GM18909 (cell line): ENCODE results near the gene EBNA1BP2.
"Not testable (repeated sequence)": the region's sequence is repeated elsewhere in the genome, so short reads cannot be mapped to it uniquely, and the experiment has no call there.

Experiments
- ATAC-seq: cut with Tn5 transposase; IDR thresholded peaks from one replicate; pipeline ENCODE4 v1.9.1; 2021; ENCODE audit warnings: mild to moderate bottlenecking; ENCODE audit not compliant: unreplicated experiment, poor library complexity

EBNA1BP2 gene

GRCh38 chr1:43171876-43172526 is at the start of gene EBNA1BP2, which contains the start of gene CFAP57:
EBNA1BP2 (minus strand) TSS chr1:43172290; CDS start chr1:43172118, 172 bp downstream.
CFAP57 (plus strand) TSS chr1:43172330; CDS start chr1:43172754, 424 bp downstream.
- peak; percentile 90 for ATAC-seq

DNA sequence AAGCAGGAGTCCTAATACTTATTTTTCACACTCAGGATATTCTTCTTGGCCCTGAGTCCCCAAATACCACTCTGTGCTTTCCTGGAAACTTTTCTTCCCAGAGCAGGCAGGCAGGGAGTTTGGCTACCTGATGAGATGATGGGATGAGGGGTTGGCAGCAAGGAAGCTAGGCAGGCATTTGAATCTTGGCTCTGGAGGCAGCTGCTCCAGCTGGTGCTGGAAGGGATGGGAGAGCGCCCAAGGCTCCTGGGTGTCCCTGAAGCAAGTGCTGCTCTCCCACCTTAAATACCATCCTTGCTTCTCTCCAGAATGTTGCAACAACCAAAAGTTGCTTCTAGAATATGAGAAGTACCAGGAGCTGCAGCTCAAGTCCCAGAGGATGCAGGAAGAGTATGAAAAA is 49.7 kb upstream of the EBNA1BP2 start:
- ATAC-seq: no peak

DNA sequence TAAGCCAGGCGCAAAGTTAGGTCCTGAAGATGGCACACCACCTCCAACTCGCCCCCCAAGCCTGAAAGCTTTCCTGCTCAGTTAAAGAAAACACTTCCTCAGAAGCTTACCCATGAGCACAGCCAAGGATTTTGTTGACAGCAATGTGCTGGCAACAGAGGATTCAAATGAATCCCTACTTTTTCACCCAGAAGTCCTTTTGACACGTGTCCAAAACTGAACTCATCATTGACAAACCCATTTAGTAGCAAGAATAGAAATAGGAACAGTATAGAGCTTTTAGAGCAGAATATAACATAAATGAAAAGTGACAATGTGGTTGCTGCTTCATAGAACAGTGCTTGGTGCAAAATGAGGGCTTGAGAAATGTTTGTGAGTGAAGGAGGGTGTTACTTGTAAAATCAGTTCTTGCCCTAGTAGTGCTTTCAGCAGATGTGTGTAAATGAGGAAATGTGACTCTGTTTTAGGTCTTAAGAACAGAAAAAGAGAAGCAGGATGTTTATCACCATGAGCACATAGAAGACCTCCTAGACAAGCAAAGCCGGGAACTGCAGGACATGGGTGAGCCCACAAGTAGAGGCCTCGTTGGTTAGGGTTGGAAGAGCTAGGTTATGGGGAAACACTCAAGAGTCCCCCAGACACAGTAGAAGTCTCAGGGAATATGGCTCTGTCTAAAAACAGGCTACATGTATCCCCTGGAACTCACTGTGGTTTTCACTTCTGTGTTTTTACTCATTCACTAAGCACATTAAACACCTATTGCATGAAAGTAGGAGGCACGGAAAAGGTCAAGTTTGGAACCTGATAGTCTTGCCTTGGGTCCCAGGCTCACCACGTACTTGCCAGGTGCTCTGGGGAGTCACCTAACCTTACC is 49.1 kb upstream of the EBNA1BP2 start:
- peak; percentile 63 for ATAC-seq

GRCh38 chr1:43217747-43218146 is 45.7 kb upstream of the EBNA1BP2 start:
- no peak for ATAC-seq

DNA sequence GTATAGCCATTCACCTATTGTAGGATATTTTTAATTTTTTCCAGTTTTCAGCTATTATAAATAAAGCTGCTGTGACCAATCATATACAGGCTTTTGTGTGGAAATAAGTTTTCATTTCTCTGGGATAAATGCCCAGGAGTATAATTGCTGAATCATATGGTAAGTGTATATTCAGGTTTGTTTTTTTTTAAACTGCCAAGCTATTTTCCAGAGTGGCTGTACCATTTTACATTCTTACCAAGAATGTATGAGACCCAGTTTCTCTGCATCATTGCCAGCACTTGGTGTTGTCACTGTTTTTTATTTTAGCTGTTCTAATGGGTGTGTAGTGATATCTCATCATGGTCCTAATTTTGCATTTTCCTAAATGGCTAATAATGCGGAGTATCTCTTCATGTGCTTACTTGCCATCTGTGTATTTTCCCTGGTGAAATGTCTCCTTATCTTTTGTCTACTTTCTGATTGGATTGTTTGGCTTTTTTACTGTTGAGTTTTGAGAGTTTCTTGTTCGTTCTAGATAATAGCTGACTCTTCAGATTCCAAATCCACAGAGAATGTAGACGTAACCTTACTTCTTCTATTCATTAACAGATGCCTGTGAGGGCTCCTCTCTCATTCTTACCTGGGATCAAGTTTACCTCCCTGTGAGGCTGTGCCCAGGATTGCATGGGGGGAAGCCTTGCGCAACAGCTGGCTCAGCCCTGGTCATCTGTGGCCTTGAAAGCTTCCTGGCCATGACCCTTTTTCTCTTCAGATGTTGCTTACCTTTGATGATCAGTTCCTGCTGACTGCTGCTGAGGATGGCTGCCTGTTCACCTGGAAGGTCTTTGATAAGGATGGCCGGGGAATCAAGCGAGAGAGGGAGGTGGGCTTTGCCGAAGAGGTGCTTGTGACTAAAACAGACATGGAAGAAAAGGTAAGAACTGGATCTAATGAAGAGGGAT is 42.7 kb upstream of the EBNA1BP2 start:
- ATAC-seq: no peak

GRCh38 chr1:43208277-43208676 is 36.2 kb upstream of the EBNA1BP2 start:
- not testable (repeated sequence) for ATAC-seq

GRCh38 chr1:43207229-43207853 is 35.3 kb upstream of the EBNA1BP2 start:
- no peak for ATAC-seq

DNA sequence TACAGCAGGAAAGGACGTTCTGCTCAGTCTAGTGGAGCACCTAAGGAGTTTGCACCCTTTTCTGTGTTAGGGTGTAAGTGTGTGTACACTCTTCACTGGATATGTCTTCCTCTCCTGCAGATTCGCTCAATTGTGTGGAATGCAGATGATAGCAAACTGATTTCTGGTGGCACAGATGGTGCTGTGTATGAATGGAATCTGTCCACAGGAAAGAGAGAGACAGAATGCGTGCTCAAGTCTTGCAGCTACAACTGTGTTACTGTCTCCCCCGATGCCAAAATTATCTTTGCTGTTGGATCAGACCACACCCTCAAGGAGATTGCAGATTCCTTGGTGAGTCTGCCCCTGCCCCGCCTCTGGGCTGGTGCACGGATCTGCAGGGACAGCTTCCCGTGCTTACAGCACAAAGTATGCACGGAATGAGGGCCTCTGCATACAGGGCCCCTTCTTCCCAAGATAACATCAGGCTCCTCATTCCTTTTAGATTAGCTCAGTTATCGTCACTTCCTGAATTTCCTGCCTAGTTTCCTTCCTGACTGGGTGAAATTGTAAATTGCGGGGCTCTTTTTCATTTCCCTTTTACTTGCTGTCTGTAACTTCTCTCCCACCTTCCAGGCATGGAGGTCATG is 34.6 kb upstream of the EBNA1BP2 start:
- no peak for ATAC-seq

DNA sequence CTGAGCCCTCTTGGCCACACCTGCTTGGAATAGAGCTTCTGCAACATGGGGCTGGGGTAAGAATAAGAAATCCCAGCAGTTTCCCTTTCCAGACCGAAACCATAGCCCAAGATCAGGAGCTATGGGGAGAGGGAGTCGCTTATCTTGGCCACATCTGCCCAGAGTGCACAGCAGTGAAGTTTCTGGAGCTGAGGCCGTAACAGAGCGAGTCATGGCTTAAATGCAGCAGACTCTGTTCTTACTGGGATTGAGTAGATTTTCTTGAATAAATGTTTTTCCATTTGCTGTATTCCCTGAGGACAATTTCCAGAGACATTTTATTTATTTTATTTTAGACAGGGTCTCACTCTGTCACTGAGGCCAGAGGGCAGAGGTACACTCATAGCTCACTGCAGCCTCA is 33.6 kb upstream of the EBNA1BP2 start:
- ATAC-seq: no peak

DNA sequence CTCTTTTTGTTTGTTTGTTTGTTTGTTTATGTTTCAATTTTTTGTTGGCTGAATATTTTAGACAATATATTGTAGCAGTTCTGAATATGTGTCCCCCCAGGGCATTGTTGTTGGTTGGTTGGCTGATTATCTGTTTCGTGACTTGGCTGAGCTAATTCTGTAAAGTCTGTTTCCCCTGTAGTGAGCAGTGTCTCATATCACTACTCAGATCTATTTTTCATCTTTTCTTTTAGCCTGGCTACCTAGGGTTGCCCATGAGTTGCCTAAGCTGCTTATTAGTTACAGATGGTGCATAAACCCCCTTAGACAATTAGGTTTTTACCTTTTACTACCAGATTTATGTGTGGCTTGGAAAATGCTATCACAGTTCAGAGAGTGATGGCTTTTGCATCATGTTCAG is 32.3 kb upstream of the EBNA1BP2 start:
- no peak for ATAC-seq

DNA sequence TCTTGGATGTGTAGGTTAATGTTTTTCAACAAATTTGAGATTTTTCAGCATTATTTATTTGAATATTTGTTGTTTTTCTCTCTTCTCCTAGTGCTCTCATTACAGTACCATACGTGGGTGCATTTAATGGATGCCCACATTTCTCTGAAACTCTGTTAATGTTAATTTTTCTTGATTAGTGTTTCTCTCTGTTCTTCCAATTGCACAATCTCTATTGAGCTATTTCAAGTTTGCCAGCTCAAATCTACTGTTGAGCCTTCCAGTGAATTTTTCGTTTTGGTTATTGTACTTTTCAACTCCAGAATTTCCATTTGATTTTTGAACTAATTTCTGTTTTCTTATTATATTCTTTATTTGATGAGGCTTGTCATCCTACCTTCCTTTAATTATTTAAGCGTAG is 31.8 kb upstream of the EBNA1BP2 start:
- ATAC-seq: no peak

GRCh38 chr1:43199093-43199726 is 27.1 kb upstream of the EBNA1BP2 start:
- no peak for ATAC-seq

GRCh38 chr1:43197343-43198127 is 25.4 kb upstream of the EBNA1BP2 start:
- no peak for ATAC-seq

DNA sequence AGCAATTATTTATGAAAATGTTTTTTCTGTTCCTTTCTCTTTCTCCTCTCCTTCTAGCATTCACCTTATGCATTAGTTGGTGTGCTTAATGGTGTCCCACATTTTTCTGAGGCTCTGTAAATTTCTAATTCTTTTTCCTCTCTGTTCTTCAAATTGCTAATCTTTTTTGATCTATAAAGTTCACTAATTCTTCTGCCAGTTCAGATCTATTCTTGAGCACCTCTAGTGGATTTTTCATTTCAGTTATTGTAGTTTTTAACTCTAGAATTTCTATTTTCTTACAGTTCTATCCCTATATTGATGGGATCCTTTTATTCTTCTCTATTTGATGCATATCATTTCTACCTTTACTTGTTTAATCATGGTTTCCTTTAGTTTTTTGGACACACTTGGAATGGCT is 22.4 kb upstream of the EBNA1BP2 start:
- ATAC-seq: no peak

DNA sequence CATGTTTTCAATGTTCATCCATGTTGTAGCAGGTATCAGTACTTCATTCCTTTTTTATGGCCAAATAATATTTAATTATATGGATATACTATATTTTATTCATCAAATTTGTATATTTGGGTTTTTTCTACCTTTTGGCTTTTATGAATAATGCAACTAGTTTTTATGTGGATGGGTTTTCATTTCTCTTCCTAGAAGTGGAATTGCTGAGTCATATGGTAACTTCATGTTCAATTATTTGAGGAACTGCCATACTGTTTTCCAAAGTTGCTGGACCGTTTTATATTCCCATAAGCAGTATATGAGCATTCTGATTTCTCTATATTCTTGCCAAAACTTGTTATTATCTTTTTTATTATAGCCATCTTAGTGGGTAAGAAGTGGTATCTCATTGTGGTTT is 16.0 kb upstream of the EBNA1BP2 start:
- ATAC-seq: no peak

- no peak for ATAC-seq
Measured at GRCh38 chr1:43184995-43185394, 12.9 kb upstream of the EBNA1BP2 start.

DNA sequence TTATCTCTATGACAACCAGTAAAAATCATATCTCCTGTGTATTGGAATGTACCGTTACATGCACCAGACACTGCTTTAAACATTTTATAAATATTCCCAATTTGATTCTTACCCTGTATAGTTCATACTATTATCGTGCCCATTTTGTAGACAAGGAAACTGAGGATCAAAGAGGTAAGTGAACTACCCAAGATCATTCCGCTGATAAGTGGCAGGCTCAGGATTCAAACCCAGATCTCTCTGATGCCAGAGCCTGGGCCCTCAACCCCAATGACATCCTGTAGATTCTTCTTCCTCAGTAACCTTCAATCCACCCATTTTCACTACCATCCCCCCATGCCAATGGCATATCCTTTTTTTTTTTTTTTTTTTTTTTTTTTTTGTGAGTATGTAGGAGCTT is 12.3 kb upstream of the EBNA1BP2 start:
- no peak for ATAC-seq

GRCh38 chr1:43177691-43178090 is 5.6 kb upstream of the EBNA1BP2 start:
- no peak for ATAC-seq
